Fibroblast of the aortic adventitia (primary cell): ENCODE data around the gene UBE2G2. TPM values are rescaled to one million over a fixed set of nuclear protein-coding genes. Genes with fewer than 3 reads are reported as not detected.

Experiments
- DNase-seq: peaks from one replicate; pipeline ENCODE4 v3.0.0-alpha.2; 2010; ENCODE audit warnings: low read depth
- H3K4me3 ChIP-seq: 2 replicates; pipeline ENCODE4 v1.5.1; 2011; ENCODE audit warnings: low read depth, mild to moderate bottlenecking, control low read depth, low read length, moderate library complexity
- total RNA-seq: library from RNA; depleted of rRNA; stranded (reverse); fragments of >200 nt; gene quantifications from 2 replicates; pipeline ENCODE4 v1.2.3, GENCODE V29; 2012; ENCODE audit warnings: low replicate concordance
- TF ChIP-seq, protein P1 (sequence below): IDR thresholded peaks from 2 replicates; pipeline ENCODE4 v1.5.1; 2011; ENCODE audit warnings: mild to moderate bottlenecking, low read length, control low read depth, inconsistent platforms; ENCODE audit not compliant: insufficient read depth

UBE2G2 gene
- total RNA-seq, 1 donor, result 64.2 TPM

GRCh38 chr21:44771896-44772525, 29.6 kb downstream of the UBE2G2 start:
- DNase-seq, result no peak

DNA sequence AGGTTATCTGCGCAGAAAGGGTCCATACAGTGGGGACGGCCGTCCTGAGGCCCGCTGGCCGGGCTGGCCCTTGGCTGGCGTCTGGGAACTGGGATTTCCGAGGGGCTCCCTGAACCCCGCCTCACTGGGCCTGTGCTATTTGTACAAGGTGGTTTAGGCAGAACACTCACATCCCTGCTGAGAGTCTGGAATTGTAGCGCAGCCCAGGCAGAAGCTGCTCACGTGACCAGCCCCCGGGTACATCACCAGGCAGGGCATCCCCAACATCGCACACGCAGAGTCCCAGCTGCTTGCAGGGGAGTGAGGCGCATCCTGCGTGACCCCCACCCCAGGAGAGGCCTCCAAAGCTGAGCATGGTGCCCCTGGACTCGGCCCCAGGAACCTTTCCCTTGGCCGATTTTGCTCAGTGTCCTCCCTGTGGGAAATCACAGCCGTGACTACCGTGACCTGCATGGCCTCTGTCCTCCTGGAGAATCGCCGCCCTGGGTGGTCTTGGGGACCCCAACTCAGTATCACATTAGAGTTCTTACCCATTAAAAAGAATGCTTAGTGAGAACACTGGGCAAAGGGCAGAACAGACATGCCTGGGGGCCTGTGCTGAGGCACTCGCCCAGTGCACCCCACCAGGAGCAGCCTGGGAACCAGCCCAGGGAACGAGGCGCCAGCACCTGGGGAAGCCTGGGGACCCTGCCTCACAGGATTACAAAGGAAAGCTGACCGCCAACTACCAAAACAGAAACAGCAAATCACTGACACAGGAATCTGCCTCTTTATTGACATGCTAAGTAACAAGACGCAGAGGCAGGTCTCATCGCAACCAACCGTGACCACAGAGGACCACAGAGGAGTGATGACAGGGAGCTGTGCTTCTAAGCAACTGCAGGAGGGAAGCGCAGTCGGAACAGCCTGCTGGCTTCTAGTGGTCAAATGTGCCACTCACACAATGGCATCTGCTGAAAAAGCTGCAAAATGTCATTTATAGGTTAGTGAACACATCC, 33.5 kb downstream of the UBE2G2 start:
- H3K4me3 ChIP-seq, result no peak overlapping the region
- no peak for DNase-seq
- TF ChIP-seq, protein P1, sequence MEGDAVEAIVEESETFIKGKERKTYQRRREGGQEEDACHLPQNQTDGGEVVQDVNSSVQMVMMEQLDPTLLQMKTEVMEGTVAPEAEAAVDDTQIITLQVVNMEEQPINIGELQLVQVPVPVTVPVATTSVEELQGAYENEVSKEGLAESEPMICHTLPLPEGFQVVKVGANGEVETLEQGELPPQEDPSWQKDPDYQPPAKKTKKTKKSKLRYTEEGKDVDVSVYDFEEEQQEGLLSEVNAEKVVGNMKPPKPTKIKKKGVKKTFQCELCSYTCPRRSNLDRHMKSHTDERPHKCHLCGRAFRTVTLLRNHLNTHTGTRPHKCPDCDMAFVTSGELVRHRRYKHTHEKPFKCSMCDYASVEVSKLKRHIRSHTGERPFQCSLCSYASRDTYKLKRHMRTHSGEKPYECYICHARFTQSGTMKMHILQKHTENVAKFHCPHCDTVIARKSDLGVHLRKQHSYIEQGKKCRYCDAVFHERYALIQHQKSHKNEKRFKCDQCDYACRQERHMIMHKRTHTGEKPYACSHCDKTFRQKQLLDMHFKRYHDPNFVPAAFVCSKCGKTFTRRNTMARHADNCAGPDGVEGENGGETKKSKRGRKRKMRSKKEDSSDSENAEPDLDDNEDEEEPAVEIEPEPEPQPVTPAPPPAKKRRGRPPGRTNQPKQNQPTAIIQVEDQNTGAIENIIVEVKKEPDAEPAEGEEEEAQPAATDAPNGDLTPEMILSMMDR, result no peak

More at GRCh38 chr21:44771896-44772525, 29.6 kb downstream of the UBE2G2 start:
- TF ChIP-seq, protein P1, result no peak
- H3K4me3 ChIP-seq, result no peak overlapping the region

- H3K4me3 ChIP-seq, result no peak overlapping the region
- TF ChIP-seq, protein P1, result no peak
- DNase-seq, result no peak
These were observed 34.7 kb downstream of the UBE2G2 start for GRCh38 chr21:44766818-44767354.

- H3K4me3 ChIP-seq, result no peak overlapping the region
- DNase-seq, result no peak
- TF ChIP-seq, protein P1, result no peak
These were observed 35.4 kb downstream of the UBE2G2 start for GRCh38 chr21:44766014-44766817.

- H3K4me3 ChIP-seq, result no peak overlapping the region
- TF ChIP-seq, protein P1, result no peak
- DNase-seq, result peak; percentile 54
These were observed 36.2 kb downstream of the UBE2G2 start for GRCh38 chr21:44765231-44766013.
